Testis (tissue), 3 donors: ENCODE results near the gene L1CAM. TPM values are rescaled to one million over a fixed set of nuclear protein-coding genes. Genes with fewer than 3 reads are reported as not detected.

ENCODE experiments used
- DNase-seq: peaks from one replicate; pipeline ENCODE4 v3.0.0-alpha.2; 2019
- H3K27ac ChIP-seq, 2 donors: fragments of 200-600 bp; sonication (generic); one replicate each; pipeline ENCODE4 v1.5.1; 2019
- H3K27me3 ChIP-seq: fragments of 200-600 bp; sonication (generic); one replicate; pipeline ENCODE4 v1.5.1; 2019
- H3K36me3 ChIP-seq: fragments of 200-600 bp; sonication (generic); one replicate; pipeline ENCODE4 v1.5.1; 2017; ENCODE audit warnings: low read depth; ENCODE audit errors: missing control alignments
- H3K4me1 ChIP-seq: fragments of 200-600 bp; sonication (generic); one replicate; pipeline ENCODE4 v1.5.1; 2019
- H3K4me3 ChIP-seq, 2 donors: fragments of 200-600 bp; sonication (generic); one replicate each; pipeline ENCODE4 v1.5.1; 2017 to 2019
- H3K9me3 ChIP-seq: fragments of 200-600 bp; sonication (generic); one replicate; pipeline ENCODE4 v1.5.1; 2017
- POLR2A ChIP-seq: fragments of 450-650 bp; IDR thresholded peaks from one replicate; pipeline ENCODE4 v1.6.1; 2017; ENCODE audit warnings: antibody characterized with exemption, mild to moderate bottlenecking, moderate library complexity
- WGBS, 2 donors: methylation state at CpG; one replicate each; pipeline ENCODE4 v1.1.5; 2018; 5-methylcytosine and 5-hydroxymethylcytosine counted together
- intact Hi-C: fragments of 100-400 bp; cut with DNase I; formaldehyde crosslinking; loops from one replicate; pipeline ENCODE4 v1.15.1; 2023; ENCODE audit warnings: low total_unique reads
- polyA plus RNA-seq: library from polyadenylated mRNA; stranded (reverse); fragments of 350-450 nt; fragmentation: Illumina TruSeq; extraction: RNeasy Lipid Tissue Mini Kit (QIAGEN cat#74804); gene quantifications from one replicate; pipeline ENCODE4 v1.2.3, GENCODE V29; 2014; ENCODE audit warnings: low read depth, low replicate concordance; ENCODE audit not compliant: insufficient read depth
- total RNA-seq, 2 donors: library from RNA; depleted of rRNA; stranded (reverse); fragments of >200 nt; gene quantifications; one replicate each; pipeline ENCODE4 v1.2.3, GENCODE V29; 2016
- TF ChIP-seq, protein P1 (sequence below), 3 experiments: fragments of 450-650 bp in 2 of 3; fragments of 200-600 bp in 1 of 3; sonication (generic) in 1 of 3; IDR thresholded peaks; one replicate each; pipeline ENCODE4 v1.5.1; 2016 to 2019; ENCODE audit warnings: antibody characterized with exemption in 3 of 3, mild to moderate bottlenecking in 2 of 3, moderate library complexity in 1 of 3

Gene L1CAM
- total and polyA plus RNA-seq, 3 donors from 2014 or later = 1.7 to 4.5 (median 2.5) TPM

GRCh38 chrX:153880440-153880815, 5.5 kb downstream of the L1CAM start:
- Histone ChIP-seq H3K9me3 (no peaks in the 10 kb centered on the region), H3K4me3 (no peak overlapping the region), H3K36me3 (no peaks in the 10 kb centered on the region), H3K4me1 (no peaks in the 10 kb centered on the region), H3K27ac (no peak overlapping the region), H3K27me3 (no peaks in the 10 kb centered on the region)
- no peak for TF ChIP-seq POLR2A
- TF ChIP-seq, protein P1, sequence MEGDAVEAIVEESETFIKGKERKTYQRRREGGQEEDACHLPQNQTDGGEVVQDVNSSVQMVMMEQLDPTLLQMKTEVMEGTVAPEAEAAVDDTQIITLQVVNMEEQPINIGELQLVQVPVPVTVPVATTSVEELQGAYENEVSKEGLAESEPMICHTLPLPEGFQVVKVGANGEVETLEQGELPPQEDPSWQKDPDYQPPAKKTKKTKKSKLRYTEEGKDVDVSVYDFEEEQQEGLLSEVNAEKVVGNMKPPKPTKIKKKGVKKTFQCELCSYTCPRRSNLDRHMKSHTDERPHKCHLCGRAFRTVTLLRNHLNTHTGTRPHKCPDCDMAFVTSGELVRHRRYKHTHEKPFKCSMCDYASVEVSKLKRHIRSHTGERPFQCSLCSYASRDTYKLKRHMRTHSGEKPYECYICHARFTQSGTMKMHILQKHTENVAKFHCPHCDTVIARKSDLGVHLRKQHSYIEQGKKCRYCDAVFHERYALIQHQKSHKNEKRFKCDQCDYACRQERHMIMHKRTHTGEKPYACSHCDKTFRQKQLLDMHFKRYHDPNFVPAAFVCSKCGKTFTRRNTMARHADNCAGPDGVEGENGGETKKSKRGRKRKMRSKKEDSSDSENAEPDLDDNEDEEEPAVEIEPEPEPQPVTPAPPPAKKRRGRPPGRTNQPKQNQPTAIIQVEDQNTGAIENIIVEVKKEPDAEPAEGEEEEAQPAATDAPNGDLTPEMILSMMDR (IDR thresholded peaks at IDR 0.05) = no peak
- intact Hi-C loops = no loop called here
- 64% methylated on average over 5 of the region's 6 CpGs; no CpG with 5 or more reads in 1 of the 2 donors for WGBS, 2 donors
- no peak for DNase-seq

- Histone ChIP-seq H3K36me3 (no peaks in the 10 kb centered on the region), H3K9me3 (no peaks in the 10 kb centered on the region), H3K27me3 (no peaks in the 10 kb centered on the region), H3K4me1 (no peaks in the 10 kb centered on the region), H3K27ac (no peak overlapping the region), H3K4me3 (no peak overlapping the region)
- TF ChIP-seq, protein P1 (IDR thresholded peaks at IDR 0.05) = no peak
- TF ChIP-seq POLR2A = no peak
- intact Hi-C loops = no loop called here
- WGBS, 2 donors = 66 to 70% methylated on average over 6 to 8 of the region's 12 CpGs
- DNase-seq = no peak
These were observed 6.1 kb downstream of the L1CAM start for GRCh38 chrX:153879741-153880439.

- Histone ChIP-seq H3K9me3 (no peaks in the 10 kb centered on the region), H3K27me3 (no peaks in the 10 kb centered on the region), H3K36me3 (no peaks in the 10 kb centered on the region), H3K27ac (no peak overlapping the region), H3K4me1 (no peaks in the 10 kb centered on the region), H3K4me3 (no peak overlapping the region)
- intact Hi-C loops = no loop called here
- DNase-seq = no peak
- WGBS, 2 donors = 44% methylated on average over 19 to 27 of the region's 28 CpGs
- TF ChIP-seq, protein P1 (IDR thresholded peaks at IDR 0.05) = no peak
- TF ChIP-seq POLR2A = no peak
These were observed 6.9 kb downstream of the L1CAM start for GRCh38 chrX:153878969-153879653.

DNA sequence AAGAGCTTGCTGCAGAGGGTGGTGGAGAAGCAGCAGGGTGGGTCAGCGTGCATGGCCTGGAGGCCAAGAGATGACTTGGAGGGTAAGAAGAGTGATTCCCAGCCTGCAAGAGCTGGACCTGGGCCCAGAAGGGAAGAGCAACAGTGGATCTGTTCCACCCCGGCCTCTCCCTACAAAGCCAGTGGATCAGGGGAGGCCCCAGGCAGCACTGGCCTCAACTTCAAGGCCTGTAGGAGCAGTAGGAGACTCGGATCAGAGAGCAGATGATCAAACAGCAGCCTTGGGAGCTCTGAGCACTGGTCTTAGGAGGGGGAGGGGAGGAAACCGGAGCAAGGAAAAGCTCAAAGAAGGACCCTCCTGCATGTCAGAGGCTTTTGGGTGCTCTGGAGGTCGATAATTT, 7.6 kb downstream of the L1CAM start:
- H3K27ac ChIP-seq = no peak overlapping the region
- H3K4me1 ChIP-seq = no peaks in the 10 kb centered on the region
- intact Hi-C loops = no loop called here
- H3K4me3 ChIP-seq = no peak overlapping the region
- DNase-seq = no peak
- H3K9me3 ChIP-seq = no peaks in the 10 kb centered on the region
- WGBS, 2 donors = 61 to 65% methylated on average over 5 of the region's 5 CpGs
- TF ChIP-seq, protein P1 (IDR thresholded peaks at IDR 0.05) = no peak
- no peak for TF ChIP-seq POLR2A
- H3K36me3 ChIP-seq = no peaks in the 10 kb centered on the region
- H3K27me3 ChIP-seq = no peaks in the 10 kb centered on the region
